Astrocyte of the spinal cord (primary cell): ENCODE measurements around the gene HDAC8.
"Not testable (repeated sequence)": the region's sequence is repeated elsewhere in the genome, so short reads cannot be mapped to it uniquely, and the experiment has no call there.

Source experiments
- DNase-seq: peaks from one replicate; pipeline ENCODE4 v3.0.0; 2011; ENCODE audit warnings: low read depth, low spot score
- H3K4me3 ChIP-seq: 2 replicates; pipeline ENCODE4 v1.5.1; 2011; ENCODE audit warnings: low read depth, mild to moderate bottlenecking, low read length, moderate library complexity
- CTCF ChIP-seq: IDR thresholded peaks from 2 replicates; pipeline ENCODE4 v1.5.1; 2012; ENCODE audit warnings: low read depth, mild to moderate bottlenecking, low read length, inconsistent platforms
- in situ Hi-C: cut with HindIII; loops from 2 replicates; pipeline ENCODE4 v1.10.0; 2017; ENCODE audit warnings: low sequenced_read_pairs

Gene HDAC8

GRCh38 chrX:72340041-72340440 is 232.6 kb downstream of the HDAC8 start:
- in situ Hi-C loops, result no loop called here
- no peak for TF ChIP-seq CTCF
- no peak for DNase-seq
- no peak overlapping the region for H3K4me3 ChIP-seq

GRCh38 chrX:72330131-72330530 is 242.5 kb downstream of the HDAC8 start:
- no peak overlapping the region for H3K4me3 ChIP-seq
- in situ Hi-C loops, result no loop called here
- no peak for TF ChIP-seq CTCF
- DNase-seq, result no peak

- no peak for DNase-seq
- in situ Hi-C loops, result no loop called here
- H3K4me3 ChIP-seq, result no peak overlapping the region
- no peak for TF ChIP-seq CTCF
Observed at GRCh38 chrX:72326605-72327300, 245.9 kb downstream of the HDAC8 start.

GRCh38 chrX:72319651-72320050 is 253.0 kb downstream of the HDAC8 start:
- H3K4me3 ChIP-seq, DNase-seq, in situ Hi-C loops: not testable (repeated sequence)

GRCh38 chrX:72317139-72317538 is 255.5 kb downstream of the HDAC8 start:
- TF ChIP-seq CTCF, result no peak
- no peak for DNase-seq
- no peak overlapping the region for H3K4me3 ChIP-seq
- in situ Hi-C loops, result no loop called here

GRCh38 chrX:72316408-72317110 is 256.1 kb downstream of the HDAC8 start:
- H3K4me3 ChIP-seq, result no peak overlapping the region
- no peak for DNase-seq
- TF ChIP-seq CTCF, result no peak
- in situ Hi-C loops, result no loop called here

GRCh38 chrX:72314881-72315280 is 257.8 kb downstream of the HDAC8 start:
- no peak for DNase-seq
- in situ Hi-C loops, result no loop called here
- H3K4me3 ChIP-seq, result no peak overlapping the region
- TF ChIP-seq CTCF, result no peak
